Spleen (tissue), 11 donors: ENCODE measurements around the gene PRSS27. TPM values are rescaled to one million over a fixed set of nuclear protein-coding genes. Genes with fewer than 3 reads are reported as not detected.

Experiments
- DNase-seq: peaks from one replicate; pipeline ENCODE4 v3.0.0-alpha.2; 2020
- H3K27ac ChIP-seq, 8 donors: fragments of 200-600 bp; sonication (generic) in 7 of 8; 1 replicate in 4 of 8; 2 replicates in 4 of 8; pipeline versions ENCODE4 v1.5.0 to v1.8.0; 2016 to 2021; ENCODE audit warnings: inconsistent platforms in 4 of 8, mild to moderate bottlenecking in 4 of 8, moderate library complexity in 1 of 8
- H3K27me3 ChIP-seq, 7 donors: fragments of 200-600 bp; sonication (generic) in 6 of 7; replicated peaks in 1 of 7; 1 replicate in 4 of 7; 2 replicates in 3 of 7; pipeline versions ENCODE4 v1.5.0 to v1.8.0; 2016 to 2021; ENCODE audit warnings: inconsistent platforms in 3 of 7, mild to moderate bottlenecking in 1 of 7
- H3K36me3 ChIP-seq, 6 donors: fragments of 200-600 bp; sonication (generic) in 5 of 6; 1 replicate in 4 of 6; 2 replicates in 2 of 6; pipeline versions ENCODE4 v1.5.0 to v1.8.0; 2016 to 2021; ENCODE audit warnings: inconsistent platforms in 2 of 6
- H3K4me1 ChIP-seq, 6 donors: fragments of 200-600 bp; sonication (generic) in 5 of 6; 1 replicate in 3 of 6; 2 replicates in 3 of 6; pipeline versions ENCODE4 v1.5.0 to v1.8.0; 2016 to 2021; ENCODE audit warnings: inconsistent platforms in 3 of 6
- H3K4me3 ChIP-seq, 8 donors: fragments of 200-600 bp; sonication (generic) in 7 of 8; 1 replicate in 4 of 8; 2 replicates in 4 of 8; pipeline versions ENCODE4 v1.5.0 to v1.8.0; 2016 to 2021; ENCODE audit warnings: inconsistent platforms in 4 of 8, mild to moderate bottlenecking in 4 of 8, moderate library complexity in 2 of 8
- H3K9me3 ChIP-seq, 8 donors: fragments of 200-600 bp; sonication (generic) in 7 of 8; 1 replicate in 4 of 8; 2 replicates in 4 of 8; pipeline versions ENCODE4 v1.5.0 to v1.8.0; 2016 to 2021; ENCODE audit warnings: inconsistent platforms in 4 of 8
- POLR2A ChIP-seq, 3 donors: fragments of 450-650 bp; IDR thresholded peaks; one replicate each; pipeline ENCODE4 v1.5.1; 2017; ENCODE audit warnings: antibody characterized with exemption in 3 of 3, mild to moderate bottlenecking in 1 of 3
- POLR2AphosphoS5 ChIP-seq, 3 donors: sonication (generic); formaldehyde crosslinking; IDR thresholded peaks; one replicate each; pipeline ENCODE4 v1.5.1; 2017; ENCODE audit warnings: antibody characterized with exemption in 3 of 3
- WGBS, 5 donors: extraction: QIAGEN DNeasy Blood & Tissue Kit in 3 of 5; methylation state at CpG; one replicate each; pipeline versions ENCODE4 v1.1.5 to v1.1.7; 2013 to 2018; 5-methylcytosine and 5-hydroxymethylcytosine counted together
- intact Hi-C: fragments of 100-400 bp; cut with DNase I; formaldehyde crosslinking; loops from one replicate; pipeline ENCODE4 v1.15.0; 2023; ENCODE audit warnings: low total_unique reads
- polyA plus RNA-seq, 3 donors: library from polyadenylated mRNA; stranded (reverse); fragments of 200-250 nt; gene quantifications; one replicate each; pipeline ENCODE4 v1.2.1, GENCODE V29; 2013
- total RNA-seq, 7 donors: library from RNA; depleted of rRNA in 3 of 7; stranded (reverse); fragments of >200 nt in 3 of 7; fragmentation: NEBNext Ultra II Directional in 4 of 7; extraction: Animal tissue kit (Norgen Biotek cat#: 25700) in 4 of 7; gene quantifications; one replicate each; pipeline versions ENCODE4 v1.1.0 to v1.2.1, GENCODE V29; 2016 to 2021
- TF ChIP-seq, protein P1 (sequence below), 11 experiments: fragments of 200-600 bp in 7 of 11; fragments of 450-650 bp in 4 of 11; sonication (generic) in 4 of 11; IDR thresholded peaks in 8 of 11; conservative IDR thresholded peaks in 3 of 11; 1 replicate in 7 of 11; 2 replicates in 4 of 11; pipeline versions ENCODE4 v1.4.0 to v1.8.0; 2016 to 2021; ENCODE audit warnings: antibody characterized with exemption in 11 of 11, inconsistent platforms in 4 of 11, mild to moderate bottlenecking in 1 of 11
- donor health status: healthy with polysubstance abuse.
- donor health status: DM: no; HTN: no; CAD: no; lungs with moderate emphysema.
- donor health status: DM: no; HTN: no; CAD: no.
- donor health status: Bipolar disorder and iron deficiency.
- donor health status: healthy.
- donor health status: DM: no; HTN: no; CAD: no.
- donor health status: DM: yes; HTN: yes; CAD: no.

Gene PRSS27
- total and polyA plus RNA-seq, 10 donors = 0.84 to 2.1 (median 1.2) TPM

DNA sequence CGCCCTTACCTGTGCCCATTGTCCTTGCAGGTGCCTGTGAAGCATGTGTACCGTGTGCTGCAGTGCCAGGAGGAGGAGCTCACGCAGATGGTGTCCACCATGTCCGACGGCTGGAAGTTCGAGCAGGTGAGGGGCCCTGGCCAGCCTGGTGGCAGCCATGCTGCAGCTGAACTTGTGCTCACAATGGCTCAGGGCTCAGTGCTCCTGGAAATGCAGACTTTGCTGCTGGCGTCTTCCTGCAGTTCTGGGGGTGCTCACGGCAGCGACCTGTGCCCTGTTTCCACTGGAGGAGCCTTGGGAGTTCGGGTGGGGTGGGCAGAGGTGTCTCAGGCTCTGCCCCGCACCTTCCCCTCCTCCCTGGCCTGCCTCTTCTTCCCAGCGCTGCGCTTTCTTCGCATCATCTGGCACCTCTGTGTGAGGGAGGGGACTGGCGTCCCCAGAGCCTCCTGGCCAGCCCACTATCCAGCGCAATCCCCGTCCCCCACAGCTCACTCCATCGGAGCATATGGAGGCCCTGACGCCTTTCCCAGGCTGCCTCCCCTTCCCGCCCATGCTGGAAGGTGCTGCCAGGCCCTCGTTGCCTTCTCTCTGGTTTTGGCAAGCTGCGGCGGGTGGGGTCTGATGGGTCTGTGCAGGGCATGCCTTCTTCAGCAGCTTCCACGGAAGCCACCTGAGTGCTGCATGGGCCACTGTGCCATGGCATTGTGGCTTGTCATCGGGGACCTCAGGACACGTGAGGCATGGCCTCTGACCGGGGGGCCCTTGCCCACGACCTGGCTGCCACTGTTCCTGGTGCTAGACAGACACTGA, 20.0 kb downstream of the PRSS27 start:
- no peak overlapping the region for H3K27ac ChIP-seq
- H3K9me3 ChIP-seq = no peaks in the 10 kb centered on the region
- TF ChIP-seq POLR2AphosphoS5 (IDR thresholded peaks at IDR 0.05) = peak in 1 of 3 donors; percentile 17
- TF ChIP-seq POLR2A (IDR thresholded peaks at IDR 0.05) = no peak
- TF ChIP-seq, protein P1, sequence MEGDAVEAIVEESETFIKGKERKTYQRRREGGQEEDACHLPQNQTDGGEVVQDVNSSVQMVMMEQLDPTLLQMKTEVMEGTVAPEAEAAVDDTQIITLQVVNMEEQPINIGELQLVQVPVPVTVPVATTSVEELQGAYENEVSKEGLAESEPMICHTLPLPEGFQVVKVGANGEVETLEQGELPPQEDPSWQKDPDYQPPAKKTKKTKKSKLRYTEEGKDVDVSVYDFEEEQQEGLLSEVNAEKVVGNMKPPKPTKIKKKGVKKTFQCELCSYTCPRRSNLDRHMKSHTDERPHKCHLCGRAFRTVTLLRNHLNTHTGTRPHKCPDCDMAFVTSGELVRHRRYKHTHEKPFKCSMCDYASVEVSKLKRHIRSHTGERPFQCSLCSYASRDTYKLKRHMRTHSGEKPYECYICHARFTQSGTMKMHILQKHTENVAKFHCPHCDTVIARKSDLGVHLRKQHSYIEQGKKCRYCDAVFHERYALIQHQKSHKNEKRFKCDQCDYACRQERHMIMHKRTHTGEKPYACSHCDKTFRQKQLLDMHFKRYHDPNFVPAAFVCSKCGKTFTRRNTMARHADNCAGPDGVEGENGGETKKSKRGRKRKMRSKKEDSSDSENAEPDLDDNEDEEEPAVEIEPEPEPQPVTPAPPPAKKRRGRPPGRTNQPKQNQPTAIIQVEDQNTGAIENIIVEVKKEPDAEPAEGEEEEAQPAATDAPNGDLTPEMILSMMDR (IDR thresholded peaks at IDR 0.05 in 8 of 11, conservative IDR thresholded peaks at IDR 0.05 in 3 of 11) = no peak
- no peaks in the 10 kb centered on the region for H3K4me1 ChIP-seq
- H3K36me3 ChIP-seq = peaks cover 0 to 91% (median 85%) of the 10 kb centered on the region in 6 donors
- intact Hi-C loops = no loop called here
- 91 to 96% (median 92%) methylated on average over 16 to 28 of the region's 28 CpGs for WGBS, 5 donors
- DNase-seq = no peak
- no peak overlapping the region for H3K4me3 ChIP-seq
- H3K27me3 ChIP-seq = no peaks in the 10 kb centered on the region

DNA sequence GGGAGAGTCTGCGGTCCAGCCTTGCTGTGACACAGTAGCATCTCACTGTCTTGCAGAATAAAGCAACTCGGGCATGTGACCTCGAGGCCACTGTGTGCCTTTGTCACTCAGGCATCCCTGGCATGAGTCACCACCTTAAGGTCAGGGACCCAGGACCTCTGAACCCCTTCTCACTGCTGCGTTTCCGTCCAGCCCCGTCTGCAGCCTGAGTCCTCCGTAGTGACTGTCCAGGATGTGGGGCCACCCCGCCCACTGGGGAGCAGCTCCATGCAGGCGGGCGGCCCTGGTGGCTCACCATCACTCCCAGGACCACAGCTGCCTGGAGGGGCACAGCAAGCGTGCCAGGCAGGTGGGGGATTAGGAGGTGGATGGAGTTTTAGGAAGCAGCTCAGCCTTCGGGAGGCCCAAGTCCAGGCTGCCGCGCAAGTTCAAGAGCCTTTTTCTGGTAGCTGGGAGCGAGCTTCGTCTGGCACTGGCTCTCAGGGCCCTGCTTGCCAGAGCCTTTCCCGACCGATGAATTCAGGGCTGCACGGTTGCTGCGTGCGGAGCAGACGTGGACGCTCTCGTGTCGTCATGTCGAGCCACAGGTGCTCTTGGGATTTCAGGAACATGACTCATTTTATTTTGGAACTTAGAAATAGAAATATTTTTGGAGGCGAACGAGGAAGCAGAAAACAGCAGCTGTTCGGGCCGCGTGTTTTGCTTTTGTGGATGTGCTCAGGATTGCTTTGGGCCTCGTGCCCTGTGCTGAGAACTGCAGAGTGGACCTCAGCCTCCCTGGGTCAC, 20.9 kb downstream of the PRSS27 start:
- no peak for DNase-seq
- intact Hi-C loops = no loop called here
- Histone ChIP-seq H3K27ac (no peak overlapping the region), H3K27me3 (no peaks in the 10 kb centered on the region), H3K4me1 (no peaks in the 10 kb centered on the region), H3K36me3 (peaks cover 0 to 82% (median 77%) of the 10 kb centered on the region in 6 donors), H3K4me3 (no peak overlapping the region), H3K9me3 (no peaks in the 10 kb centered on the region)
- 84 to 93% (median 91%) methylated on average over 28 to 32 of the region's 32 CpGs for WGBS, 5 donors
- TF ChIP-seq, protein P1 (IDR thresholded peaks at IDR 0.05 in 8 of 11, conservative IDR thresholded peaks at IDR 0.05 in 3 of 11) = no peak
- TF ChIP-seq POLR2AphosphoS5 (IDR thresholded peaks at IDR 0.05) (peak in 1 of 3 donors; percentile 3), POLR2A (IDR thresholded peaks at IDR 0.05) (no peak)

DNA sequence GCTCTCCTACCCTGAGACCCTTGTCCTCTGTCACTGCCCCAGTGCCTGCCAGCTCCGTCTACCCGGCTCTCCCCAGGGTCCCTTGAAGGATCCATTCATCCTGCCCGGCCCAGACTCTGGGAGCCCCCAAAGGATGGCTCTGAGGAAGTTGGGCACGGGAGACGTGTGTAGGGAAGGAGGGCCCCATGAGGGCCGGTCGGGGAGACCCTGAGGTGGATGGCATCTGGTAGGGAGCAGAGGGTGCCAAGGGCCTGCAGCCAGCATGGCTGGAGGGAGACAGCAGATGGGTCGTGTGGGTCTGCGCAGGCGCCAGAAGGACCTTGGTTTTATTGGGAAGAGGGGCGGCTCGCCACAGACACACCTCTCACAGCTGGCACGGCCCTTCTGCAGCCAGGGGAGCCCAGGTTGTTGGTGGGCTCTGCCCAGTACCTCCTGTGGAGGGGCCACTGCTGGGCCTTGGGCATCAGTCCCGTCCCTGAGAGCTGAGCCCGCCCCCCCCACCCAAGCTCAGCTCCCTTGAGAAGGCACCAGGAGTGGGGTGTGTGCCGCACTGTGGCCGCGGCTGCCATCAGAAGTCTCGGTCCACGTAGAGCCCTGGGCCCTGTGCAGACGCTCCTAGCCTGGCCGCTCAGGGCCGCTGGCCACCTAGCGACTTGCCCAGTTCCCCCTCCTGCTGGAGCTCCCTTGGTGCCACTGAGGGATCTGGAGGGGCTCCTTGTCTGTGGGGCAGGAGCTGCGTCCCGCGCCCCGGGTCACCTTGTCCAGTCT, 21.7 kb downstream of the PRSS27 start:
- intact Hi-C loops = no loop called here
- no peaks in the 10 kb centered on the region for H3K9me3 ChIP-seq
- H3K27me3 ChIP-seq = no peaks in the 10 kb centered on the region
- H3K27ac ChIP-seq = no peak overlapping the region
- H3K36me3 ChIP-seq = peaks cover 0 to 76% (median 68%) of the 10 kb centered on the region in 6 donors
- no peak for DNase-seq
- TF ChIP-seq, protein P1 (IDR thresholded peaks at IDR 0.05 in 8 of 11, conservative IDR thresholded peaks at IDR 0.05 in 3 of 11) = no peak
- TF ChIP-seq POLR2AphosphoS5 (IDR thresholded peaks at IDR 0.05) = peak in 1 of 3 donors; percentile 33
- no peak overlapping the region for H3K4me3 ChIP-seq
- 91 to 97% (median 95%) methylated on average over 19 to 28 of the region's 28 CpGs for WGBS, 5 donors
- H3K4me1 ChIP-seq = peaks cover 0 to 3% (median 3%) of the 10 kb centered on the region in 6 donors
